Urothelium cell line (cell line): Measurements from ENCODE around the gene HKDC1.
A peak's percentile ranks its signal among the peaks of the same experiment; 100 is the strongest.

ENCODE experiments used
- DNase-seq: peaks from one replicate; pipeline ENCODE4 v3.0.0; 2011; ENCODE audit warnings: low spot score, mixed read lengths
- FAIRE-seq: peaks from 2 replicates; lab custom pipeline; 2011; peaks lifted over from hg19 to GRCh38; lab: Jason Lieb, UNC

The HKDC1 gene

DNA sequence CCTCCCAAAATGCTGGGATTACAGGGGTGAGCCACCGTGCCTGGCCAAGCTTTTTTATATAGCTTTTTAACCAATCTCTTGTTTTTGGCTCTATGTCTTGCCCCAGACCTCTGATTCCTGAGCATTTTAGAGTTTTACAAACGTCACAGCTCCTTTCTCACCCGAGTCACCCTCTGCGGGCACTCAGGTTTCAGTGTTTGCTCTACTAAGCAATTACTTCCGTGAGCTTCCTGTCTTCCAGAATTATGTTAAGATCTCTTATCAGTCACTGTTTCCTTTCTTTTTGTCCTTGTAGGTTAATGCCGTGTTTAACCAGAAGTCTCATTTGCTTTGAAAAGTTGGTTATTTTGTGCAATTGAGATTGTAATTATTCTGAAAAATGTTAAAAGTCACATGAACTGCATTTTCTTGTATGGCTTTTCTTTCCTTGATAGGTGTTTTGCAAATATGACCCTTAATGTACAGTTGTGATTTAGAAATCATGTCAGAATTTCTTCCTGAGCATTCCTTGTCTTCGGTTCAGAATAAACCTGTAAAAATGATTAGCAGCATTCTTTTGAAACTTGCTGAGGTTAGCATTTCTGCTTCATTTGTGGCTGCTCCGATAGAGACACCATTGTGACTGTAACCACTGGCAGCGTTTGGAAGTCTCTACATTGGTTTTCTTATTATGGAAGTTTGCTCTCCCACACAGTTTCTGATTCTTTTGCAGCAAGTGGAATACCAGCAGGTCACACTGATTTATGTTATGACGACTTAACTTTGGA, 4.5 kb upstream of the HKDC1 start:
- DNase-seq (no peak), FAIRE-seq (no peak)

DNA sequence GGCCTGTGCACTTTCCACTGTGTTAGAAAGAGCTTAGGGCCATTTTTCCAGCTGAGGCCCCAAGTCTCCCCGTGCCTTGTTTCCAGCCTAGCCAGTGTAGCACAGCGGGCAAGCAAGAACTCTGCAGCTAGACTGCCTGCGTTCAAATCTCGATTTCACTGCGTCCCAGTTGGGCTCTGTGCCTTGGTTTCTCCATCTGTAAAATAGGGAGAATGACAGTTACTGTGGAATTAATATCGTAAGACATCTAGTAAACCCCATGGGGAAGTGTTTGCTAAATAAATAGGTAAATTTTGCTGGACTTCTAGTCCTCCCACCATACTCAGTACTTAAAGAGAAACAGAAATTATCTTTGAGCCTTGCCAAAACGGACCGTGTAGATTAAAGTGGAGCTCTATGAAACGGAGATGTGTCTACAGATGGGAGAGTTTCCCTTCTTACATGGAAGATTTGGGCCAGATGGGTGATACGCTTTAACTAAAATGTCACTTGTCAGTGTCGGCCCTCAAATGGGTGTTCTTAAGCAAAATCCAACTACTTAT, 3.5 kb upstream of the HKDC1 start:
- FAIRE-seq (peak; percentile 5), DNase-seq (no peak)

DNA sequence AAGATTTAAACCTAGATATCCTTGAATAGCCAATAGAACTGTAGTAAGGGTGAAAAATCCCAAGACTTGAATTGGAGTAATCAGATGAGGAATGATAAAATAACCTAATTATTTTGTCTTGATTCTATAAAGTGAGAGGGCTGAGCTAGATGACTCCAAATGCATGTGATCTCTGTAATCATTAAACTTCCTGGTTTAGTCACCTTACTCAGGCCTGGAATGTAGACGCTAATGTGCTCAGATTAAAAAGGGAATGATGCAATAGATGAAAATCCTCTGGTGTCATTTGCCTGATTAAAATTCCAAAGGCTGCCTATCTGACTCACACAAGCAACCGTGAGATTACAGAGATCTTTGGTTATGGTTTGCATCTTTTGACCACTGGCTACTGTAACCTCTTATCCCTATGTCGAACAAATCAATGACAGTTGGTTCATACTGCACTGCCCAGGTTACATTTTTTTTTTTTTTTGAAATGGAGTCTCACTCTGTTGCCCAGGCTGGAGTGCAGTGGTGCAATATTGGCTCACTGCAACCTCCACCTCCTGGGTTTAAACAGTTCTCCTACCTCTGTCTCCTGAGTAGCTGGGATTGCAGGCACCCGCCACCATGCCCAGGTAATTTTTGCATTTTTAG, 2.9 kb upstream of the HKDC1 start:
- DNase-seq (peak; percentile 63), FAIRE-seq (no peak)

DNA sequence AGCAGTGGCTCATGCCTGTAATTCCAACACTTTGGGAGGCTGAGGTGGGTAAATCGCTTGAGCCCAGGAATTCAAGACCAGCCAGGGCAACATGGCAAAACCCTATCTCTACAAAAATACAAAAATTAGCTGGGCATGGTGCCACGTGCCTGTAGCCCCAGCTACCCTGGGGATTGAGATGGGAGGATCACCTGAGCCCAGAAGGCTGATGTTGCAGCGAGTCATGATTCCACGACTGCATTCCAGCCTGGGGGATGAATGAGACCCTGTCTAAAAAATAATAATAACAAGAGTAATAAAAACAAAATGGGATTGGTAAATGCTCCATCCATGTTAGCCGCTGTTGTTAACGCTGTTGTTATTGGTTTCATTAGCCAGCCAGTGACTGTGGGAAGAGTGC, 1.3 kb upstream of the HKDC1 start:
- DNase-seq (no peak), FAIRE-seq (no peak)

DNA sequence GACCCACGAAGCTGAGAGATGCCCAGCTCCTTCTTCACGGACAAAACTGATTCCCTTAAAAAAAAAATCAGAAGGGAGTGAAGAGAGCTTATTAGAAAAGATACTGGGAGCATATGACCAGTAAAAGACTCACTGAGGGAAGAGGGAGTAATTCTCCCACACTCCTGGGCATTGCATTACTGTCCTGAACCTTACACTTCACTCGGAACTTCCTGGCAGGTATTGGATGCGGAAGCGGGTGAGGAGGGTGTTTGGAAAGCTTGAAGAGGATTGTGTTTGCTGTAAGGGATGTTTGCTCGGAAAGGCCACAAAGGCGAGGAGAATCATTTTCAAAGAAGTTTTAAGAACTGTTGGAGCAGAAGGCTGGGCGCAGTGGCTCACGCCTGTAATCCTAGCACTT, 375 bp downstream of the HKDC1 start:
- DNase-seq (no peak), FAIRE-seq (no peak)

DNA sequence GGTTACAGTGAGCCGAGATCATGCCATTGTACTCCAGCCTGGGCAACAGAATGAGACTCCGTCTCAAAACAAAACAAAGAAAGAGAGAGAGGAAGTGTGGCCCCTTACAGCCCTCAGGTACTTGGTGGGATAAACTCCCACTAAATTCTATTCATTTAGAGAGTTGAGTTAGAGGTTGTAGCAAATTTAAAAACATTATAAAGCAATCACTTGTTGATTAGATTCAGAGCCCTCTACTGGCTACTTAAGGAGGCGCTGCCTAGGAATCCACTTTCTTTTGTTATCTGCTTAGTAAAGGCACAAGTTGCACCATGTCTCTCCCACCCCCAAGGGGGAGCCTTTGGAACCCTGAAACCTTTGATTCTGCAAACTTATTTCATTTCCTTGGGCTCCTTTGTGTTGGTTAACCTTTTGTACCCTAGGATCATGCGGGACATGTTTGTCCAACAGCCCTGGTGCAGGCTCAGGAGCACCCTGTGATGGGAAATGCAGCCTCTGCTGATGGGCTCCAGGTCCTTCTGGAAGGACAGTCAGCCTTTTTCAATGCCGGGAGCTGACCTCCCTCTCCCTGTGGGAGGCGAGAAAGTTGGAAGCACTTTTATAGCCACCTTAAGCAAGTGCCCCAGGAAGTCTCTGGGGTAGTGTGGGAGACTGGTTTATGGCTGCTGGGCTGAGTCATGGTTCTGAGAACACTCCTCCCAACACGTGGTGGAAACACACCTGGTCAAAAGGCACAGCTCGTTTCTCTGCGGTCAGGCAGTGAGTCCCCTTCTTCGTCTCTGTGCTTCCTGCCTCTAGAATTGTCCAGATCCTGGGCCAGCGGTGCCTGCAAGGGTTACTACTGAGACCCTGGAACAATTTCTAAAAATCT, 2.3 kb downstream of the HKDC1 start:
- FAIRE-seq: no peak
- DNase-seq: peak; percentile 95

DNA sequence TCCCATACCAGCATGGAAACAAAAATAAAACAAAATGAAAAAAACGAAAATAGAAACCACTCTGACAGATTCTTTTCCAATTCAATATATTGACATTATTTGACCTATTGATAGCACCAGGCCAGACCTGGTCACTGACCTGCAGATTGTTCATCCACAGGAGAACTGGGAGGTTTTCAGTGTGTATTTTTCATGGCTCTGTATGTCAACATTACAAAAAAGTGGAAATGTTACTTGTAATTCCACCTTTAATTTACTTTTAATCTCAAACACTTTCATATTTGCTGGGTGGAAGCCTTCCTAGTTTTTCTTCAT, 2.9 kb downstream of the HKDC1 start:
- FAIRE-seq (no peak), DNase-seq (no peak)

DNA sequence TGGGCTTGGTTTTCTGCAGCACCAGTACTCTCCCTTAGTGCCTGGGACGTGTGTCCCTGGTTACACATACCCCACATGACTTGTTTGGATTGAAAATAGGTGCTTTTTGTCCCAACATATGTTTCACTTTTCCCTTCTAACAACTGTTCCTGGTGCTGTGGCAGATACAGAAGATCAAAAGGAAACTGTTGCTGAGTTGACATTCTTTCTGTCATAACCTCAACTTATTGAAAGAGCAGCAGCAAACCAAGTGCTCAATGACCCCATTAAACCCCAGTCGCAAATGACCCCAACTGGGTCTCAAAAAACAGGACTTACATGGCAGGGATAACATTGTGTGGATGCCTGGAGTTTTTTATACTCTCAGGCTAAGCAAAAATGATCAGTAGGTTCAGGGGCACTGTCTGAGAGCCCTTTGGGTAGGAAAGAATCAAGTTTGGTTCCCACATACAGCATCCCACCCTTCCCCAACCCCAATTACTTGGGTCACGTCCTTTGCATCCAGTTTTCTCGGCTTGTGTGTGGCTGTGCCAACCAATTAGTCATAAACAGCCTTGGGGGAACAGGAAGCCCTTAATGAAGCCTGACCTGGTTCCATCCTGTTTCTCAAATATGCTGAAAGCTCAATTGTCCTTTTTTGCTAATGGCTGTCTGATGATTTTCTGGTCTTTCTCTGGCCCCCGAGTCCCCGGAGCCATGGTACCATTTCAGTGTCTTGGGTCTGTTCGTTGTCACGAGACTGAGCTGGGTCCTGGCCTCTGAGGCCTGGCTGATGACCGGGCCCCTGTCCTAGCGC, 4.9 kb downstream of the HKDC1 start:
- DNase-seq (no peak), FAIRE-seq (no peak)

DNA sequence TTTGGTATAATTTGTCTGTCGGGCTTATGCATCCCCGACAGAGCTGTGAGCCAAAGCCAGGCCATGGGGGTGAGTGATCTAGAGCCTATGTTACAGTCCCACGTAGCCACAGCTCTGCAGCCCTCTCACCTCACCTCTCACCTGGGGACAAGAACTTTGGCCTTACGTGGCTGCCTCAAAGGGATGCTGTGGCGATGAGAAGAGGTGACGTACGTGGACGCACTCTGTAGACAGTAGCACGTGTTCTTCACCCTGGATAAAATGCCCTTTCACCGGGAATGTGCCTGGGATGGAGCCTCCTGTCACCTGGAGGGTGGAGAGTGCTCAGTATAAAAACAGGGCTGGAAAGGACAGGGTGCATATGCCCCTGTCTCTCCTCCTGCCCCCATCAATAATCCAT, 5.5 kb downstream of the HKDC1 start:
- DNase-seq (no peak), FAIRE-seq (no peak)

DNA sequence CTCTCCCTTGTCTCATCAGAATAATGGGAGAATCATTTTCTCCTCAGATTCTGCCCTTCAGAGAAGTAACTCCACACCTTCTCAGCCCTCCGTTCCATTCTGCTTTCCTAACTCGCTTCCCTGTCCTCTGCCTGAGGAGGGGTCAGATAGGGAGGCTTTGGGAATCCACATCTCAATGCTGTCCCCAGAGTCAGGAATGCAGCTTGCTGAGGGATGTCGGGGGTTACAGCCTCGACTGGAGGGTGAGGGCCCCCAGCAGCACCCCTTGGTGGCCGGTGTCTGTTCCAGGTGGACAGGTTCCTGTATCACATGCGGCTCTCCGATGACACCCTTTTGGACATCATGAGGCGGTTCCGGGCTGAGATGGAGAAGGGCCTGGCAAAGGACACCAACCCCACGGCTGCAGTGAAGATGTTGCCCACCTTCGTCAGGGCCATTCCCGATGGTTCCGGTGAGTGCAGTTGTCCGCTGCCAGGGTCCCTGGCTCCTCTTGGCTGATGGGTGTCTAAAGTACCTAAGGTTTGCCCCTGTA, 6.9 kb downstream of the HKDC1 start:
- no peak for FAIRE-seq
- DNase-seq: no peak

DNA sequence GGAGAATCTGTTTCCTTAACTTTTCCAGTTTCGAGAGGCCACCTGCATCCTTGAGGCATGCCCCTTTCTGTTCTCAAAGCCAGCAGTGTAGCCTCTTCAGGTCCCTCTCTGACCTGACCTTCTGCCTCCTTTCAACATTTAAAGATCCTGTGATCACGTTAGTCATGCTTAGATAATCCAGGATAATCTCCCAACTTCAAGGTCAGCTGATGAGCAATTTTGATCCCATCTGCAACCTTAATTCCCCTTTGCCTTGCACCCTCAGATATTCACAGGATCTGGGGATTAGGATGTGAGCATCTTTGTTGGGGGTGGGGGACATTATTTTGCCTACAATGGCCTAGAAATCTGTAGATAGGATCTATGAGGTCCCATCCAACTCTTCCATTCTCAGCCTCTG, 8.0 kb downstream of the HKDC1 start:
- FAIRE-seq: no peak
- no peak for DNase-seq

DNA sequence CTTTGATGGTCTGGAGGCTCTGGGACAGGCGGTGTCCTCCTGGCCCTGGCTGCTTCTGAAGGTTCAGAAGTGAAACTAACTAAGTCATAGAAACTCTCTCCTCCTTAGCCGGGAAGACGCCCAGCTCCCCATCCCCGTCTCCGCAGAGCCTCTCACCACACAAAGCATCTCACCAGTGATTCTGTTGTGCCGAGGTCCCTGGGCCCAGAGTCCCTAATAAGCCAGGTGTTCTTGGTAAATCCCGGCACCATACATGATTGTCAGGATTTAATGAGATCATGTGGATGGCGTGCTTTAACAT, 9.4 kb downstream of the HKDC1 start:
- no peak for FAIRE-seq
- DNase-seq: no peak

DNA sequence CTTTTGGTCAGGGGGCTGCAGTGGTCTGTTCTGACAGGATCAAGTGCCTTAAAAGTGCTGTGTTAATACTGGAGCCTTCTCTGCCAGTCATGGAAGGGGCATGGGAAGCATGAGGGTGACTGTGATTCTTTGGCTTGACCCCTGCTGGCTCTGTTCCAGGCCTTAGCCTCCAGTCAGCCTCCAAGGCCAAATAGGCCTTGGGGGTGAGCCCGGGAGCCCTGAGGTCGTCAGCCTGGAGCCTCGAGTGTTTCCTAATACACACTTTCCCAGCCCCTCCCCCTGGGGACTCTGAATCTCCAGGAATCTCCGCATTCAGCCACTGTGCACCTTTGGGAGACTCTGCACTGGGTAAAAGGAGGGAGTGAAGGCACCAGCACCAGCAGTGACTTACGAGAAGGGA, 10.0 kb downstream of the HKDC1 start:
- no peak for DNase-seq
- no peak for FAIRE-seq

DNA sequence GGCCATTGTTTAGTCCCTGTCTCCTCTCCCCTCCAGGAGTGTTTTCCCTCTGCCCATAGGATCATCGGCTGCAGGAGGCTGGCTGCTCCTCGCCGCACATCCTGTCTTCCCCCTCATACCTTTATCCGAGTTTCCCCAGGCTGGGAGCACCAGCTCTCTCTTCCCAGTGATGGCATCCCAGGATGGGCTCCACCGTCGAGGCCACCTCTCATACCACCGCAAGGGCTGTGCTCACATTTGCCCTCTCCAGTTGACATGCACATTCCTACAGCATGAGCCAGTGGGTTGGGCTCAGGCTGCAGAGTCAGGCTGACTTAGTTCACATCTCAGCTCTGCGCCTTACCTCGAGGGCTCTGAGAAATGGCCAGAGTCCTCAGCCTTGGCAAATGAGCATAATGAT, 12.1 kb downstream of the HKDC1 start:
- peak; percentile 96 for FAIRE-seq
- peak; percentile 95 for DNase-seq

DNA sequence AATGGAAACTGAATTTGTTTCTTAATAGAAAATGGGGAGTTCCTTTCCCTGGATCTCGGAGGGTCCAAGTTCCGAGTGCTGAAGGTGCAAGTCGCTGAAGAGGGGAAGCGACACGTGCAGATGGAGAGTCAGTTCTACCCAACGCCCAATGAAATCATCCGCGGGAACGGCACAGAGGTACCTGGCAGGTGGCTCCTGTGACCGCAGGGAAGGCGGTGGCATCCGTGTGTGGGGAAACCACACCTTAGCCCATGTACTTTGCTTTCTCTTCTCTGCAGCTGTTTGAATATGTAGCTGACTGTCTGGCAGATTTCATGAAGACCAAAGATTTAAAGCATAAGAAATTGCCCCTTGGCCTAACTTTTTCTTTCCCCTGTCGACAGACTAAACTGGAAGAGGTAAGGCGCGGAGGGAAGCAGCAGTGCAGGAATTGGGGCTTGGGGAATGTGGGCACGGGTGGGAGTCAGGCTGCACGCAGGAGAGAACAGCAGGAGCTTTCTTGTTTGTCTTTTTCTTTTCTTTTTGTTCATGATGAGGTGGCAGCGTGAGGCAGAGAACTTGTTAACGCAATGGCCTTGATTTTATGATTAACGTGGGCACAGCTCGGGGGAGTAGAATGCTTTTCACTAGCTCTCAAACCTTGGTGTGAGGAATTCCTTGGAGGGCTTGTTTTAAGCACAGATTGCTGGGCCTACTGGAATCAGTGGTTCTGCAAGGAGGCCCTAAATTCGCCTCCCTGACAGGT, 12.8 kb downstream of the HKDC1 start:
- FAIRE-seq (no peak), DNase-seq (no peak)

DNA sequence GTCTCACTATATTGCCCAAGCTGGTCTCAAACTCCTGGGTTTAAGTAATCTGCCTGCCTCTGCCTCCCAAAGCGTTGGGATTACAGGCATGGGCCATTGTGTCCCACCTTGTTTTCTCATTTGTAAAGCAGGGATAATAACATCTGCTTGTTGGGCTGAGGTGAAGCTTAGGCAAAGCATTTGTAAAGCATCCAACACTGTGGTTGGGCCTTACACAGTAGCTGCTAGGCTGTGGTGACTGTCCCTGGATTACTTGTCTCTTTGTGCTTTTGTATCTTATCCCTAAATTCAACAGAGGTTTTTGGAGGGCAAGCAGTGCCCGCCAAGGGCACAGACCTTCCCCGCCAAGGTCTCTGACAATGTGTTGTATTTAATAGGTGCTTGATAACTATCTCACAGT, 14.3 kb downstream of the HKDC1 start:
- FAIRE-seq (no peak), DNase-seq (no peak)

DNA sequence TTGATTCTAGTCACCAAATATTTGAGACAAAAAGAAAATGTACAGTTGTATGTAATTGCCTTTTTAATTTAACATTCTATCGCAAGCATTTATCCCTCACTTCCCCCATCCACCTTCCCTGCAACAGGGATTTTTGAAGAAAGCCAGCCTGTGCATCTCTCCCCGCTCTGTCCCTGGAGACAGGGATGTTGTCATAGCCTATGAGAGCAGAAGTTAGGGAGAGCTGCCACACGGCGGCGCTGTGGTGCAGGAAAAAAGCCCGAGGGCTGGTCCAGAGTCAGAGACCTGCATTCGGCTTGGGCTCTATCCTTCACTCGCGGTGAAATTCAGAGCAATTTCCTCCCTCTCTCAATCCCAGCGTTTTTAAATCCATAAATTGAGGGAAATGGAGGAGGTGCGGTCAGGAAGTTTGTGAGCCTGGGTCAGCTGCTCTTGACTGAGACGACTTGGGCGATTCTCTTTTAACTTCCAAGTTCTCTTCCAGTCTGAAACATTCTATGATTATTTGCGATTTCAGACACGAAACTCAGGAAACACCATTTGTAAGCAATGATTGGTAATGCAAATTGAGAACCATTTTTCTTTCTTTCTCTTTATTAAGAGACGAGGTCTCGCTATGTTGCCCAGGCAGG, 17.5 kb downstream of the HKDC1 start:
- DNase-seq: peak; percentile 89
- FAIRE-seq: peak; percentile 50

DNA sequence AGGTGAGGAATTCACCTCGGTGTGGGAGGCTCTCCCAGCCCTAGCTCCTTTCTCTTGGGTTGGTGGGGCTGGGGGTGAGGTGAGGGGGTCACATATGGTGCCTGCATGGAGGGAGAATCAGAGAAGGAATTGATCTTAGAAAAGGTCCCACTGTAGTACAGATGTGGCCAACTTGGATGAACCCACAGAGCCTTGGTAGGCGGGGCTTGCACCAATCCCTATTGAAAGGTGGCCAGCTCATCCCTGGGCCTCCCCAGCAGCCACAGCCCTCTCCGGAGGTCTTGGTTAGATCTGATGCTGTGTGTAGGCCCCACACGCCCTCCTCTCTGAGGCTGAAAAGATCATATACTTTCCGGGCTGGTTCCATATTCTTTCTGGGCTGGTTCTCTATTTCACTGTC, 19.0 kb downstream of the HKDC1 start:
- DNase-seq: no peak
- no peak for FAIRE-seq

DNA sequence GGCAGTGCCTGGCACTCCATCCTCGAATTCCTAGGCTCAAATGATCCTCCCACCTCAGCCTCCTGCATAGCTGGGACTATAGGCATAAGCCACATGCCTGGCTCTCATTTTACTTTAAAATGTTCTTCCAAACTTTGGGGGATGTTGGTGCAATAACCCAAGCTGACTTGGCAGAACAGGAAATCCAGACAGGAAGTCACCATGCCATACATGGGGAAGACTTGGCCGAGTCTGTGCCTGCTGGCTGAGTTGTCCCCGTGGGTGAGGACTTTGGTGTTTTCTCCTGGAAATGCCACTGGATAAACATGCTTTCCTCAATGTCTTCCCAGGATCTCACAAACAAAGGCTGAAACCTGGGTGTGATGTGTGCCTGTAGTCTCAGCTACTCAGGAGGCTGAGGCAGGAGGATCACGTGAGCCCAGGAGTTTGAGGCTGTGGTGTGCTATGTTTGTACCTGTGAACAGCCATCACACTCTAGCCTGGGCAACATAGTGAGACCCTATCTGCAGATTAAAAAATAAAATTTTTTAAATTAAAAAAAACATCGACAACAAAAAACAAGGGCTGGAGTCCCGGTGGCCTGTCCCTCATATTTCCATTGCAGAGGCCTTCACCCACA, 19.8 kb downstream of the HKDC1 start:
- FAIRE-seq (no peak), DNase-seq (no peak)
